LNCAP (cell line): ENCODE results near the gene ST3GAL6.

Source experiments
- TF ChIP-seq, protein P1 (sequence below): fragments of 450-650 bp; IDR thresholded peaks from 2 replicates; pipeline ENCODE4 v1.5.1; 2017; ENCODE audit warnings: mild to moderate bottlenecking

The ST3GAL6 gene

DNA sequence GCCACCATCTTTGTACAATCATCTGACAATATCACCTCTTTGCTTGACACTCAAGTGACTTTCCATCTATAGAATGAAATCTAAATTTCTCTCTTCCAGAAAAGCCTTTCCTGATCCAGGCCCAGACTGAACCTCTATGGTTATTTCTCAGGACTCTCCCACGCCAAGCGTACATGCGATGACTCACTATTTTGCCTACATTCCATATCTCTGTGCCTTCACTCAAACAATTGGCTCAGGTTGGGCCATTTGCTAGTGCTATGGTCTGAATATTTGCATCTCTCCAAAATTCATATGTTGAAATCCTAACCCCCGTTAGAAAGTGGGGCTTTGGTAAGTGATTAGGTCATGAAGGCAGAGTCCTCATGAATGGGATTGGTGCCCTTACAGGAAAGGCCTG lies 43.9 kb downstream of the ST3GAL6 start:
- TF ChIP-seq, protein P1, sequence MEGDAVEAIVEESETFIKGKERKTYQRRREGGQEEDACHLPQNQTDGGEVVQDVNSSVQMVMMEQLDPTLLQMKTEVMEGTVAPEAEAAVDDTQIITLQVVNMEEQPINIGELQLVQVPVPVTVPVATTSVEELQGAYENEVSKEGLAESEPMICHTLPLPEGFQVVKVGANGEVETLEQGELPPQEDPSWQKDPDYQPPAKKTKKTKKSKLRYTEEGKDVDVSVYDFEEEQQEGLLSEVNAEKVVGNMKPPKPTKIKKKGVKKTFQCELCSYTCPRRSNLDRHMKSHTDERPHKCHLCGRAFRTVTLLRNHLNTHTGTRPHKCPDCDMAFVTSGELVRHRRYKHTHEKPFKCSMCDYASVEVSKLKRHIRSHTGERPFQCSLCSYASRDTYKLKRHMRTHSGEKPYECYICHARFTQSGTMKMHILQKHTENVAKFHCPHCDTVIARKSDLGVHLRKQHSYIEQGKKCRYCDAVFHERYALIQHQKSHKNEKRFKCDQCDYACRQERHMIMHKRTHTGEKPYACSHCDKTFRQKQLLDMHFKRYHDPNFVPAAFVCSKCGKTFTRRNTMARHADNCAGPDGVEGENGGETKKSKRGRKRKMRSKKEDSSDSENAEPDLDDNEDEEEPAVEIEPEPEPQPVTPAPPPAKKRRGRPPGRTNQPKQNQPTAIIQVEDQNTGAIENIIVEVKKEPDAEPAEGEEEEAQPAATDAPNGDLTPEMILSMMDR, result no peak

DNA sequence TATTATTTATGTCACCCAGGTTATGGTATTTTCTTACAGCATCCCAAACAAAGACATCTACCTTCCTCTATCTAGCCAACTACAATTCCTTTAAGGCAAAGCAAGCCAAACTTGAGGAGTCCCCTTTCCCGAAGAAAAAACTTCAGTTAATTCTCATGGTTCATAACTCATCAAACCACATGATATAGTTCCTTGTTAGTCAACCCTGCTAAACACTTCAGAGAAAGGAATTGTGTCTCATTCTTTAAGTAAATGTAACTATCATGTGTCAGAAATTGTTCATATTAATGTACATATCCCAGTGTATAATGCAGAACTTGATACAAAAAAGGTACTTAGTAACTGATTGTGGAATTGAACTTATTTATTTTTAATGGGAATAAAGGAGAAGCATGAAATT lies 44.4 kb downstream of the ST3GAL6 start:
- TF ChIP-seq, protein P1, result no peak

DNA sequence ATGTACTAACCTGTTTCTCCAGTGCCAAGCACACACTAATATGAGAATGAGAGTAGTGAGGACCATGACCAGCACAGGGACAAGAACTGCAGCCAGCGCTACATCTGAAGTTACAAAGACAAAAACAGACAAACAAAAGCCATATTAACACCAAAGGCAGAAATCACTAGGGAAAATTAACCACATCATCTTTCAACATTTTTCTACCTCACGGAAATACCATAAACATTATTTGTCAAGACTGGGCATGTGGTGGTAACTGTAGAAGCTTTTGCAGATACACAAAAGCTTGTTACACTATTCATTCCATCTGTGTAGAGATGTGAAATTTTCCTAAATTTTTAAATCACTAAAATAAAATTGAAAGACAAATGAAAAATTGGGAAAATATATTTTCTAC lies 44.9 kb downstream of the ST3GAL6 start:
- TF ChIP-seq, protein P1, result no peak

DNA sequence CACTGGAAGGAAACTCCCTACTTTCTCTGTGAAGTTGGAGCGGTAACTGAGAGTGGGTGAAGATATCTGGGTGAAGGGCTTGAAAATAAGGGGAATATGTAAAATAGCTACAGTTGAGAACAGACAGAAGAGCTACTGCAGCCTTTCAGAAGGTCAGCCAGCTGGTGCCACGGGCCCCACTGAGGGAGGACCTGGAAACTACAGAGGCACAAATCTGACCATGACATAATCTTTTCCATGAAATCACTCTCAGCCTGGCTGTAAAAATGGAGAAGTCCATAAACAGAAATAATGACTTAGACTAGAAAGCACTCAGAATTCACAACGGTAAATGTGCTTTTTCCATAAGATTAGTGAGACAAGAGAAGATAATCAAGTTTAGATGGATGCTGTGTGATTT lies 46.4 kb downstream of the ST3GAL6 start:
- TF ChIP-seq, protein P1, result no peak

DNA sequence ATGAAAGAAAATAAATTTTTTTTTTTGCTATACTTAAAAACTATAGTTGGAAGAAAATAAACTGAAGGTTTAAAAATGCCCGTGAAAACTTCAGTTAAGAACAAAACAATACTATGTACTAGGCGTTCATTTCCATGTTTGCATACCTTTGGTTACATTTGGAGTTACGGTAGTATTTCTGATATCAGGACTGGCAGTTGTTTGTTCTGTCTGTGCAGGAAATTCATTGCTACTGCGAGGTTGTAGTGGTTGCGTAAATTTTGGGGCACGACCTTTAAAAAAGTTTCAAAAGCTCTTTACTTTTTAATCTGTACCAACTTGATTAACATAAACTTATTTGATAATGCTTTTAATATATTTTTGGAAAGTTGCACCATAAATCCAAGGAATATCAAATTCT lies 47.9 kb downstream of the ST3GAL6 start:
- TF ChIP-seq, protein P1, result no peak

DNA sequence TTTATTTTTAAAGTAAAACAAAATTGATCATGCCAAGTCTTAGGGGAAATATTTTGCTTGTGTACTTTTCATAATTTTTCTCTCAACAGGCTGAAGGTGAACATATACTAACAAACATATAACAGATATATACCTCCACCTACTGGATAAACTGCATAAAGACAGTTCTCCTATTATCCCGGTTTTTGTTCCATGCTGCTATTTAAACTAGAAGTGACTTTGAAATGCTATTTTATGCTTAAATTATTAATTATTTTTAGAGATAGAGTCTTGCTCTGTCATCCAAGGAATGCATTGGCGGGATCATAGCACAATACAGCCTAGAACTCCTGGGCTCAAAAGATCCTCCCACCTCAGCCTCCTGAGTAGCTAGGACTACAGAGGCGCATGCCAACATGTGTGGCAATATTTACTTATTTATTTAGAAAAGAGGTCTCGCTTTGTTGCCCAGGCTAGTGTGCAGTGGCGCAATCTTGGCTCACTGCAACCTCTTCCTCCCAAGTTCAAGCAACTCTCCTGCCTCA lies 49.8 kb downstream of the ST3GAL6 start:
- TF ChIP-seq, protein P1, result peak; percentile 67

DNA sequence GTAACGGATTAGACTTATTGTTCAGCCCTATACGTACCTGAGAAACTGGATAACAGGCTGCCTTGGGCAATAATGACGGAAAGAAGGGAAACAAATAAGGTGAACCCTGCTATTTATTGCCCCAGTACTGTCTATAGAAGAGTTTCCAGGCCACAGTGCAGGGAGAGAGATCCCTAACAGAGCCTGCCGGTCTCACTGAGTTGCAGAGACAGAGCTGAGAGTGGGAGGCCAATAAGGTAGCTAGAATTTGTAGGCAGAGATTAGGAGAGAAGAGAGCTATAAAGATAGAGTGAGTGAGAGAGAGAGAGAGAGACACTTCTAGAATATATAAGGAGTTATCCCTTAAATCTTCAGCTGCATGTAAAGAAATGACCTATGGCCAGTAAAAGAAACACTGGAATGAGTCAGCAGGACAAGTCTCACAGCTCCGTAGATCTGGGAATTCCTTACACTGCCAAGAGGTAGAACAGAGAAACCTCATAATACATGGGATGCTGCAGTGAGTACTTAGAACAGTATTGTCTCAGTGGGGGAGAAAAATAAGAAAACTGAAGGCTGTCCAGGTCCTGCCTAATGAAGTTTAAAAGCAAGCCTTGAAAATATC lies 51.8 kb downstream of the ST3GAL6 start:
- TF ChIP-seq, protein P1, result no peak
